Ovary (tissue), 9 donors: ENCODE measurements around the gene STPG4. TPM values are rescaled to one million over a fixed set of nuclear protein-coding genes. Genes with fewer than 3 reads are reported as not detected.

Source experiments
- DNase-seq, 5 donors: peaks; one replicate each; pipeline ENCODE4 v3.0.0-alpha.2; 2019 to 2020
- H3K27ac ChIP-seq, 2 donors: fragments of 200-600 bp; one replicate each; pipeline versions ENCODE4 v1.5.1 to v1.8.0; 2019 to 2022
- H3K27me3 ChIP-seq: fragments of 200-600 bp; one replicate; pipeline ENCODE4 v1.8.0; 2022
- H3K36me3 ChIP-seq: fragments of 200-600 bp; sonication (generic); one replicate; pipeline ENCODE4 v1.5.1; 2019
- H3K4me1 ChIP-seq: one replicate; pipeline ENCODE4 v1.8.1; 2013; ENCODE audit warnings: mild to moderate bottlenecking, moderate library complexity; ENCODE audit not compliant: insufficient read depth
- H3K4me3 ChIP-seq: fragments of 200-600 bp; sonication (generic); one replicate; pipeline ENCODE4 v1.5.1; 2017
- H3K9me3 ChIP-seq, 2 donors: fragments of 200-600 bp in 1 of 2; sonication (generic) in 1 of 2; one replicate each; pipeline versions ENCODE4 v1.5.1 to v1.8.1; 2013 to 2019; ENCODE audit warnings: mild to moderate bottlenecking in 1 of 2, moderate library complexity in 1 of 2
- EP300 ChIP-seq: sonication (generic); formaldehyde crosslinking; IDR thresholded peaks from one replicate; pipeline ENCODE4 v1.6.1; 2017; ENCODE audit warnings: antibody characterized with exemption
- POLR2A ChIP-seq: fragments of 450-650 bp; IDR thresholded peaks from one replicate; pipeline ENCODE4 v1.6.1; 2017; ENCODE audit warnings: antibody characterized with exemption, mild to moderate bottlenecking, moderate library complexity
- WGBS, 3 donors: extraction: QIAGEN DNeasy Blood & Tissue Kit in 1 of 3; methylation state at CpG; one replicate each; pipeline versions ENCODE4 v1.1.5 to v1.1.7; 2013 to 2017; 5-methylcytosine and 5-hydroxymethylcytosine counted together
- intact Hi-C, 4 donors: fragments of 100-400 bp; cut with DNase I; formaldehyde crosslinking; loops; one replicate each; pipeline versions ENCODE4 v1.11.0 to v1.15.1; 2022 to 2023
- polyA plus RNA-seq, 2 donors: library from polyadenylated mRNA; stranded (reverse); fragments of 200-250 nt in 1 of 2; fragments of 350-450 nt in 1 of 2; fragmentation: Illumina TruSeq in 1 of 2; extraction: RNeasy Lipid Tissue Mini Kit (QIAGEN cat#74804) in 1 of 2; gene quantifications; one replicate each; pipeline ENCODE4 v1.2.3, GENCODE V29; 2013 to 2014
- total RNA-seq, 7 donors: library from RNA; depleted of rRNA in 2 of 7; stranded (reverse); fragments of >200 nt in 2 of 7; fragmentation: NEBNext Ultra II Directional in 3 of 7; extraction: Animal tissue kit (Norgen Biotek cat#: 25700) in 3 of 7; gene quantifications; one replicate each; pipeline versions ENCODE4 v1.1.0 to v1.2.4, GENCODE V29; 2016 to 2023
- TF ChIP-seq, protein P1 (sequence below), 3 donors: fragments of 450-650 bp in 2 of 3; fragments of 200-600 bp in 1 of 3; IDR thresholded peaks; one replicate each; pipeline versions ENCODE4 v1.5.1 to v1.8.0; 2016 to 2022; ENCODE audit warnings: antibody characterized with exemption in 3 of 3, mild to moderate bottlenecking in 1 of 3
- donor health status: DM: no; HTN: no; CAD: no; lungs with moderate emphysema.
- donor health status: DM: no; HTN: no; CAD: no.
- donor health status: Bipolar disorder and iron deficiency.
- donor health status: DM: yes; HTN: yes; CAD: no.
- donor health status: DM: no; HTN: no; CAD: no.
- donor health status: DM: yes; HTN: yes; CAD: no.

The STPG4 gene
- total and polyA plus RNA-seq, 9 donors = 0.17 to 0.35 TPM; not detected in 7

- Histone ChIP-seq H3K27me3 (no peaks in the 10 kb centered on the region), H3K27ac (no peak overlapping the region), H3K36me3 (no peaks in the 10 kb centered on the region), H3K9me3 (no peaks in the 10 kb centered on the region), H3K4me1 (no peaks in the 10 kb centered on the region), H3K4me3 (no peak overlapping the region)
- TF ChIP-seq, protein P1, sequence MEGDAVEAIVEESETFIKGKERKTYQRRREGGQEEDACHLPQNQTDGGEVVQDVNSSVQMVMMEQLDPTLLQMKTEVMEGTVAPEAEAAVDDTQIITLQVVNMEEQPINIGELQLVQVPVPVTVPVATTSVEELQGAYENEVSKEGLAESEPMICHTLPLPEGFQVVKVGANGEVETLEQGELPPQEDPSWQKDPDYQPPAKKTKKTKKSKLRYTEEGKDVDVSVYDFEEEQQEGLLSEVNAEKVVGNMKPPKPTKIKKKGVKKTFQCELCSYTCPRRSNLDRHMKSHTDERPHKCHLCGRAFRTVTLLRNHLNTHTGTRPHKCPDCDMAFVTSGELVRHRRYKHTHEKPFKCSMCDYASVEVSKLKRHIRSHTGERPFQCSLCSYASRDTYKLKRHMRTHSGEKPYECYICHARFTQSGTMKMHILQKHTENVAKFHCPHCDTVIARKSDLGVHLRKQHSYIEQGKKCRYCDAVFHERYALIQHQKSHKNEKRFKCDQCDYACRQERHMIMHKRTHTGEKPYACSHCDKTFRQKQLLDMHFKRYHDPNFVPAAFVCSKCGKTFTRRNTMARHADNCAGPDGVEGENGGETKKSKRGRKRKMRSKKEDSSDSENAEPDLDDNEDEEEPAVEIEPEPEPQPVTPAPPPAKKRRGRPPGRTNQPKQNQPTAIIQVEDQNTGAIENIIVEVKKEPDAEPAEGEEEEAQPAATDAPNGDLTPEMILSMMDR (IDR thresholded peaks at IDR 0.05) = no peak
- TF ChIP-seq EP300 (no peak), POLR2A (no peak)
- intact Hi-C loops = no loop called here
- 87 to 90% (median 88%) methylated on average over 3 of the region's 3 CpGs for WGBS, 3 donors
- no peak for DNase-seq
Measured at GRCh38 chr2:47160211-47160610, 5.1 kb upstream of the STPG4 start.

DNA sequence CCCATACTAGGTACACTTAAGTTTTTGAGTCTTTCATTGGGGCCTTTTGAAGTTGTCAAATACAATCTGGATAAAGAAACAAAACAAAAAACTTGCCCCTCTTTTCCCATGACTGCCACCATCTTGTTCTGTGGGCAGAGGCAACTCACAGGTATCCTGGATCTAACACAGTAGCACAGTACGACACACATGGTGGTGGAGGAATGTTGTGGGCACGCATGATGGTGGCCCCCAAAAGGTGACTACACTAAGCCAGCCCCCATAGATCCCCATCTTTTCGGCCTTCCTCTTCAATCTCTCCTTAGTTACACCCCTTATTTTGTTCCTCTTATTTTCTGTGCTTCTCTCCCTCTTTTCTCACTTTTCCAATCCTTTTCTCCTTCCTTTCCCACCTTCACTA is 4.5 kb upstream of the STPG4 start:
- no peak for DNase-seq
- H3K27me3 ChIP-seq = no peaks in the 10 kb centered on the region
- 91 to 94% (median 93%) methylated on average over 3 of the region's 3 CpGs for WGBS, 3 donors
- no peaks in the 10 kb centered on the region for H3K4me1 ChIP-seq
- intact Hi-C loops = no loop called here
- H3K27ac ChIP-seq = no peak overlapping the region
- H3K36me3 ChIP-seq = no peaks in the 10 kb centered on the region
- TF ChIP-seq POLR2A = no peak
- no peak for TF ChIP-seq EP300
- TF ChIP-seq, protein P1 (IDR thresholded peaks at IDR 0.05) = no peak
- H3K9me3 ChIP-seq = no peaks in the 10 kb centered on the region
- no peak overlapping the region for H3K4me3 ChIP-seq

DNA sequence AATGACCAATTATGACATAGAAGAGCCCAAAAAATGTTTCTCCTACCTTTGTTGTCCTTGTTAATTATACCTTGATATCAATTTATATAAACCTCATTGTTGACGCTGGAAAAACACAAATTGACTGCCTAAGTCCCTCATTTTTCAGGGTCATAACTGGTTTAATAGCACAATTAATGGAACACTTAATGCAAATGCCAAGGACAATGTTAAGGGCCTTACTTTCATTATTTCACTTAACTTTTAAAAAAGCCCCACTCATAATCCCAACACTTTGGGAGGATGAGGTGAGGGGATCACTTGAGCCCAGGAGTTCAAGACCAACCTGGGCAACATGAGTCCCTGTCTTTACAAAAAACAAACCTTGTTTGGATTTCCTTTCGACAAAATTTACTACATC is 3.5 kb upstream of the STPG4 start:
- Histone ChIP-seq H3K4me3 (no peak overlapping the region), H3K9me3 (no peaks in the 10 kb centered on the region), H3K27me3 (no peaks in the 10 kb centered on the region), H3K36me3 (no peaks in the 10 kb centered on the region), H3K4me1 (no peaks in the 10 kb centered on the region), H3K27ac (no peak overlapping the region)
- intact Hi-C loops = no loop called here
- DNase-seq = no peak
- 88 to 96% (median 89%) methylated on average over 2 of the region's 2 CpGs for WGBS, 3 donors
- TF ChIP-seq EP300 = no peak

GRCh38 chr2:47152803-47153202 is 2.3 kb downstream of the STPG4 start:
- Histone ChIP-seq H3K27ac (no peak overlapping the region), H3K9me3 (no peaks in the 10 kb centered on the region), H3K27me3 (no peaks in the 10 kb centered on the region), H3K36me3 (no peaks in the 10 kb centered on the region), H3K4me3 (no peak overlapping the region), H3K4me1 (no peaks in the 10 kb centered on the region)
- intact Hi-C loops = no loop called here
- no peak for DNase-seq
- TF ChIP-seq, protein P1 (IDR thresholded peaks at IDR 0.05) = no peak
- TF ChIP-seq POLR2A (no peak), EP300 (no peak)

DNA sequence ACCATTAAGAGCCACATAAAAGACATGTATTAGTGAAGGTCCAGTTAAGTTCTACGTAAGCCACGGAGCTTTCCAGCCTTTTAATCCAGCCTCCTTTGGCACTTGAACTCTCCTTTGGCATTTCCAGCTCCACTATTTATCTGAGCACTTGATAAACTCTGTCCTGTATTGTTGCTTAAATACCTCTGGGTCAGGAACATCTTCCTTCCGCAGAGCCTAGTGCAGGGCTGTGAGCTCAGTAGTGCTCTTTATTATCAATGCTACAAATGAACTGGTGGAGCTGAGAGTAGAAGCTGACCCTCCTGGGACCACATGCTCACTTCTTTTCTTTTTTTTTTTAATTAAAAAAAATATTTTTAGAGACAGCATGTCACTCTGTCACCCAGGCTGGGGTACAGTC is 4.9 kb downstream of the STPG4 start:
- Histone ChIP-seq H3K4me1 (no peaks in the 10 kb centered on the region), H3K9me3 (no peaks in the 10 kb centered on the region), H3K27me3 (no peaks in the 10 kb centered on the region), H3K4me3 (no peak overlapping the region), H3K36me3 (no peaks in the 10 kb centered on the region), H3K27ac (no peak overlapping the region)
- DNase-seq = no peak
- intact Hi-C loops = no loop called here
- 85 to 89% (median 87%) methylated on average over 3 of the region's 3 CpGs for WGBS, 3 donors
- TF ChIP-seq EP300 (no peak), POLR2A (no peak)
- TF ChIP-seq, protein P1 (IDR thresholded peaks at IDR 0.05) = no peak
